Mesendoderm (in vitro differentiated cells): ENCODE data around the gene EEPD1.
"Not testable (repeated sequence)": the region's sequence is repeated elsewhere in the genome, so short reads cannot be mapped to it uniquely, and the experiment has no call there.

ENCODE experiments used
- DNase-seq: peaks from one replicate; pipeline ENCODE4 v3.0.0; 2013
- H2AK5ac ChIP-seq: 2 replicates; pipeline ENCODE4 v1.6.1; 2013; ENCODE audit warnings: low read length, inconsistent platforms
- H2BK120ac ChIP-seq: 2 replicates; pipeline ENCODE4 v1.6.1; 2013; ENCODE audit warnings: low read depth, mild to moderate bottlenecking, low read length, moderate library complexity, mixed read lengths
- H2BK15ac ChIP-seq: replicated peaks from 2 replicates; pipeline ENCODE4 v1.6.1; 2013; ENCODE audit warnings: low read depth, mild to moderate bottlenecking, moderate library complexity
- H2BK5ac ChIP-seq: 2 replicates; pipeline ENCODE4 v1.6.1; 2013; ENCODE audit warnings: low read length, inconsistent platforms
- H3K18ac ChIP-seq: 2 replicates; pipeline ENCODE4 v1.6.1; 2013; ENCODE audit warnings: mild to moderate bottlenecking, low read length, mixed read lengths
- H3K23ac ChIP-seq: one replicate; pipeline ENCODE4 v1.6.1; 2013; ENCODE audit warnings: low read length
- H3K27ac ChIP-seq: 2 replicates; pipeline ENCODE4 v1.5.1; 2013; ENCODE audit warnings: low read depth, mild to moderate bottlenecking, inconsistent platforms, low read length, moderate library complexity
- H3K27me3 ChIP-seq: 2 replicates; pipeline ENCODE4 v1.6.1; 2013; ENCODE audit warnings: low read length, control low read depth, mild to moderate bottlenecking, inconsistent platforms; ENCODE audit not compliant: insufficient read depth, poor library complexity
- H3K36me3 ChIP-seq: 2 replicates; pipeline ENCODE4 v1.6.1; 2013; ENCODE audit warnings: low read length, inconsistent platforms; ENCODE audit not compliant: control insufficient read depth, insufficient read depth
- H3K4ac ChIP-seq: one replicate; pipeline ENCODE4 v1.6.1; 2013; ENCODE audit warnings: low read depth, mild to moderate bottlenecking, low read length, moderate library complexity
- H3K4me1 ChIP-seq: 2 replicates; pipeline ENCODE4 v1.6.1; 2013; ENCODE audit warnings: low read depth, low read length, inconsistent platforms; ENCODE audit not compliant: control insufficient read depth
- H3K4me2 ChIP-seq: 2 replicates; pipeline ENCODE4 v1.6.1; 2013; ENCODE audit warnings: low read length
- H3K4me3 ChIP-seq: 2 replicates; pipeline ENCODE4 v1.5.1; 2013; ENCODE audit warnings: mild to moderate bottlenecking, low read length
- H3K56ac ChIP-seq: one replicate; pipeline ENCODE4 v1.6.1; 2013; ENCODE audit warnings: low read length
- H3K79me1 ChIP-seq: 2 replicates; pipeline ENCODE4 v1.6.1; 2013; ENCODE audit warnings: low read length, inconsistent platforms
- H3K79me2 ChIP-seq: 2 replicates; pipeline ENCODE4 v1.6.1; 2013; ENCODE audit warnings: mild to moderate bottlenecking, low read length; ENCODE audit not compliant: control insufficient read depth, insufficient read depth
- H3K9ac ChIP-seq: 2 replicates; pipeline ENCODE4 v1.6.1; 2013; ENCODE audit warnings: low read length, inconsistent platforms
- H4K5ac ChIP-seq: one replicate; pipeline ENCODE4 v1.6.1; 2013; ENCODE audit warnings: low read length
- H4K8ac ChIP-seq: one replicate; pipeline ENCODE4 v1.6.1; 2013; ENCODE audit warnings: low read depth, mild to moderate bottlenecking, control low read depth, low read length, moderate library complexity
- WGBS: extraction: QIAGEN DNeasy Blood & Tissue Kit; methylation state at CpG from one replicate; pipeline ENCODE4 v1.1.7; 2013; ENCODE audit warnings: low lambda C conversion rate, missing lambda C conversion rate; ENCODE audit not compliant: insufficient coverage; ENCODE audit errors: extremely low coverage; 5-methylcytosine and 5-hydroxymethylcytosine counted together

Gene EEPD1

GRCh38 chr7:36117203-36117840, 35.7 kb upstream of the EEPD1 start:
- H3K4me3 ChIP-seq = no peak overlapping the region
- H4K8ac ChIP-seq = no peak overlapping the region
- no peak overlapping the region for H4K5ac ChIP-seq
- H3K36me3 ChIP-seq = no peaks in the 10 kb centered on the region
- no peak overlapping the region for H3K4ac ChIP-seq
- H3K4me1 ChIP-seq = peaks cover 2% of the 10 kb centered on the region
- no peak for DNase-seq
- no peaks in the 10 kb centered on the region for H3K79me2 ChIP-seq
- no peaks in the 10 kb centered on the region for H3K27me3 ChIP-seq
- no peak overlapping the region for H2BK15ac ChIP-seq
- H2BK5ac ChIP-seq = no peak overlapping the region
- H3K4me2 ChIP-seq = no peak overlapping the region
- no peak overlapping the region for H3K9ac ChIP-seq
- H2AK5ac ChIP-seq = no peak overlapping the region
- no peak overlapping the region for H2BK120ac ChIP-seq
- no CpG with 5 or more reads among the region's 6 CpGs for WGBS
- no peak overlapping the region for H3K56ac ChIP-seq
- H3K27ac ChIP-seq = no peak overlapping the region
- H3K18ac ChIP-seq = no peak overlapping the region
- H3K23ac ChIP-seq = no peak overlapping the region
- no peaks in the 10 kb centered on the region for H3K79me1 ChIP-seq

GRCh38 chr7:36118344-36118743, 34.7 kb upstream of the EEPD1 start:
- H3K4me2 ChIP-seq = no peak overlapping the region
- no peak overlapping the region for H3K27ac ChIP-seq
- no CpG with 5 or more reads among the region's 1 CpG for WGBS
- H3K18ac ChIP-seq = no peak overlapping the region
- H3K56ac ChIP-seq = no peak overlapping the region
- H3K4me1 ChIP-seq = no peaks in the 10 kb centered on the region
- H3K9ac ChIP-seq = no peak overlapping the region
- no peak overlapping the region for H2BK5ac ChIP-seq
- H2BK15ac ChIP-seq = no peak overlapping the region
- no peak overlapping the region for H3K23ac ChIP-seq
- DNase-seq = no peak
- H3K79me1 ChIP-seq = no peaks in the 10 kb centered on the region
- no peaks in the 10 kb centered on the region for H3K79me2 ChIP-seq
- no peak overlapping the region for H4K5ac ChIP-seq
- no peak overlapping the region for H3K4ac ChIP-seq
- no peak overlapping the region for H3K4me3 ChIP-seq
- H2AK5ac ChIP-seq = no peak overlapping the region
- no peak overlapping the region for H4K8ac ChIP-seq
- no peaks in the 10 kb centered on the region for H3K27me3 ChIP-seq
- H3K36me3 ChIP-seq = no peaks in the 10 kb centered on the region
- H2BK120ac ChIP-seq = no peak overlapping the region

DNA sequence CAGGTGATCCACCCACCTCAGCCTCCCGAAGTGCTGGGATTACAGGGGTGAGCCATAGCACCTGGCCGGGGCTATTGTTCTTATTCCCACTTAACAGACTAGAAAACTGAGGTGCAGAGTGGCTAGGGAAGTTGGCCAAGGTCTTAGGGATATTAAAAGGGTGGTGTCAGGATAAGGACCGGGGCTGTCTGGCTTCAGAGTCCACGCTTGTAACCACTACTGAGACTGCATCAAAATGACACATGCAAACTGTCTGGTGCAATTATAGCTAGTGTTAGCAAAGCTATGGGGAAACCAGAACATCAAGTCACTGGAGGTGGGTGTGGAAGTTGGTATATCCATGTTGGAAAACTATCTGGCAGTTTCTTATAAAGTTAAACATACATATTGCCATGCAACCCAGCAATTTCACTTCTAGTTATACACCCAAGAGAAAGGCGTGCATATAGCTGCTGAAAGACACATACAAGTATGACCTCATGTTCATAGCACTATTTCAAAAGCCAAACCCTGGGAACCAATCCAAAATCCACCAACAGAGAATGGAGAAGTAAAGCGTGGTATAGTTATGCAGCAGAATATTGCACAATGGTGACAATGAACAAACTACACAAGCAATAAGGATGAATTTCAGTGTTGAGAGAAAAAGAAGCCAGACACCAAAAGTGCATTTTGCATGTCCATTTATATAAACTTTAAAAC, 33.9 kb upstream of the EEPD1 start:
- DNase-seq = no peak
- H3K4me1 ChIP-seq = no peaks in the 10 kb centered on the region
- H2BK15ac ChIP-seq = no peak overlapping the region
- no peak overlapping the region for H3K18ac ChIP-seq
- no peak overlapping the region for H2BK5ac ChIP-seq
- no peak overlapping the region for H2AK5ac ChIP-seq
- no peak overlapping the region for H3K27ac ChIP-seq
- no peak overlapping the region for H4K8ac ChIP-seq
- H3K79me1 ChIP-seq = no peaks in the 10 kb centered on the region
- no peak overlapping the region for H3K23ac ChIP-seq
- H3K79me2 ChIP-seq = no peaks in the 10 kb centered on the region
- no peaks in the 10 kb centered on the region for H3K36me3 ChIP-seq
- no peak overlapping the region for H3K9ac ChIP-seq
- H3K4me3 ChIP-seq = no peak overlapping the region
- H3K4me2 ChIP-seq = no peak overlapping the region
- no CpG with 5 or more reads among the region's 6 CpGs for WGBS
- H3K4ac ChIP-seq = no peak overlapping the region
- no peak overlapping the region for H4K5ac ChIP-seq
- no peak overlapping the region for H3K56ac ChIP-seq
- H3K27me3 ChIP-seq = no peaks in the 10 kb centered on the region
- no peak overlapping the region for H2BK120ac ChIP-seq

GRCh38 chr7:36119983-36120646, 32.9 kb upstream of the EEPD1 start:
- peak; percentile 78 for DNase-seq
- H3K27ac ChIP-seq, H3K4me2 ChIP-seq, H3K23ac ChIP-seq, H2AK5ac ChIP-seq, H3K27me3 ChIP-seq, H3K79me2 ChIP-seq, H4K8ac ChIP-seq, H3K79me1 ChIP-seq, H4K5ac ChIP-seq, H3K9ac ChIP-seq, H2BK15ac ChIP-seq, H3K36me3 ChIP-seq, H3K4ac ChIP-seq, H3K4me1 ChIP-seq, H2BK5ac ChIP-seq, H3K18ac ChIP-seq, H3K56ac ChIP-seq, H2BK120ac ChIP-seq, H3K4me3 ChIP-seq: not testable (repeated sequence)
- WGBS = no CpG with 5 or more reads among the region's 13 CpGs

- not testable (repeated sequence) for H3K36me3 ChIP-seq, H2BK15ac ChIP-seq, H3K79me2 ChIP-seq, H2BK5ac ChIP-seq, H3K56ac ChIP-seq, H3K23ac ChIP-seq, H3K79me1 ChIP-seq, H4K5ac ChIP-seq, H3K18ac ChIP-seq, H3K27ac ChIP-seq, H3K4me3 ChIP-seq, H3K27me3 ChIP-seq, H2AK5ac ChIP-seq, DNase-seq, H3K4me2 ChIP-seq, H3K4ac ChIP-seq, H2BK120ac ChIP-seq, H3K4me1 ChIP-seq, H4K8ac ChIP-seq, H3K9ac ChIP-seq
- WGBS = no CpG with 5 or more reads among the region's 2 CpGs
Observed at GRCh38 chr7:36125630-36126029, 27.4 kb upstream of the EEPD1 start.
